HG02938 (cell line): ENCODE results near the gene PLEKHS1.
"Not testable (repeated sequence)": the region's sequence is repeated elsewhere in the genome, so short reads cannot be mapped to it uniquely, and the experiment has no call there.

Experiments
- ATAC-seq: cut with Tn5 transposase; IDR thresholded peaks from one replicate; pipeline ENCODE4 v1.9.1; 2021; ENCODE audit warnings: mild to moderate bottlenecking, moderate library complexity; ENCODE audit not compliant: unreplicated experiment

The PLEKHS1 gene

DNA sequence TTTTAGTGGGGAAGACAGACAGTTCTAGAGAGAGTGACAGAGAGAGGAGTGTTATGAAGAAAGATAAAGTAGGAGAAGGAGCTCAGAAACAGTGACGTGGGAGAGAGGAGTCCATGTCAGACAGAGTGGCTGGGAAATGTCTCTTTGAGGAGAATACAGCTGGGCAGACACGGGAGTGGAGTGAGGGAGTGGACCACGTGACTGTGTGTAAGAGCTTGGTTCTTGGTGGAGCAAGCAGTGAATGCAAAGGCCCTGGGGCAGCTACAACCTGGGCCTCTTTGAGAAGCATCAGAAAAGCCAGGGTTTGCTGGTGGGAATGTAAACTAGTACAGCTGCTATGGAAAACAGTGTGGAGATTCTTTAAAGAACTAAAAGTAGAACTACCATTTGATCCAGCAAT is 11.9 kb upstream of the PLEKHS1 start:
- ATAC-seq: no peak

DNA sequence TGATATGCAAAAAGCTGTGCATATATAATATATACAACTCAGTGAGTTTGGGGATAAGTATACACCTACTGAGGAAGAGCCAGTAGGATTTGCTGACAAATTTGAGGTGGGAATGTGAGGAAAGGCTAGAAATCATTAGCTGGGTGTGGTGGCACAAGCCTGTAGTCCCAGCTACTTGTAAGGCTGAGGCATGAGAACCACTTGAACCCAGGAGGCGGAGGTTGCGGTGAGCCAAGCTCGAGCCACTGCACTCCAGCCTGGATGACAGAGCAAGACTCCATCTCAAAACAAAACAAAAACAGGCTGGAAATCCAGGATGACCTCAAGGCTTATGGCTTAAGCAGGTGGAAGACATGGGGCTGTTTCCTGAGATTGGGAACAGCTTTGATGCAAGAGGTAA is 10.6 kb upstream of the PLEKHS1 start:
- ATAC-seq: no peak

DNA sequence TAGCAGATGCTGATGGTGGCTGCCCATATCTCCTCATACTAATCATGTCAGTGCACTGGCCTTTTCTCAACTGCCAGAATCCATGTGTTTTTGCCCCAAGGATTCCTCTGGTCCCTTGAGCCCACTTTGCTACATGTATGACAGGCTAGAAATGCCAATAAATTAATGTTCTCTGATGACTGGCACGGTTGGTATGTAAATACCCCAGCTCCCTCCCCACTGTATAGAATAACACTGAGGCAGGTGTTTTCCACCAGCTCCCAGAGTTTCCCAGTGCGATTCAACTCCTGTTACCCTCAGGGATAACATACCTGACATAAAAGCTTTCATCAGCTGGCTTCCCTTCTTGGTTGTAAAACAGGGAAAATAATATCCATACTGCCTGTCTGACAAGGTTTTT is 9.0 kb upstream of the PLEKHS1 start:
- ATAC-seq: no peak

GRCh38 chr10:113743594-113743993 is 7.9 kb upstream of the PLEKHS1 start:
- no peak for ATAC-seq

DNA sequence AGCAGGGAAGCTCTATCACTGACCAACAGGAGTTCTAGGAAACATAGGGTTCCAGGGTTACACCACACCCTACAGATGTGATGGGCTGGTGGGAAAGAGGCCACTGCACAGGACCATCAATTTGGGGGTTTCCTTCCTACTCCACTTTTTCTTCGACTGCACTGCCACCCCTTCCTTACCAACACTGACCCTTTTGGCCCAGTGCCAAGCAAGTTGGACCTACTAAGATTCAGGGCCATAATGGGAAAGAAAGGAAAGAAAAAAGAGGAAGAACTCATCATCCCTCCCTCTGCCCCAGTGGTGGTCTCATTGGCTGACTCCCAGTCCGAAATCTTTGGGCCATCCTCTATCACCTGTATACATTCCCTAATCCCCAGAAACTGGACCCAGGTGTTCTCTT is 6.1 kb upstream of the PLEKHS1 start:
- no peak for ATAC-seq

DNA sequence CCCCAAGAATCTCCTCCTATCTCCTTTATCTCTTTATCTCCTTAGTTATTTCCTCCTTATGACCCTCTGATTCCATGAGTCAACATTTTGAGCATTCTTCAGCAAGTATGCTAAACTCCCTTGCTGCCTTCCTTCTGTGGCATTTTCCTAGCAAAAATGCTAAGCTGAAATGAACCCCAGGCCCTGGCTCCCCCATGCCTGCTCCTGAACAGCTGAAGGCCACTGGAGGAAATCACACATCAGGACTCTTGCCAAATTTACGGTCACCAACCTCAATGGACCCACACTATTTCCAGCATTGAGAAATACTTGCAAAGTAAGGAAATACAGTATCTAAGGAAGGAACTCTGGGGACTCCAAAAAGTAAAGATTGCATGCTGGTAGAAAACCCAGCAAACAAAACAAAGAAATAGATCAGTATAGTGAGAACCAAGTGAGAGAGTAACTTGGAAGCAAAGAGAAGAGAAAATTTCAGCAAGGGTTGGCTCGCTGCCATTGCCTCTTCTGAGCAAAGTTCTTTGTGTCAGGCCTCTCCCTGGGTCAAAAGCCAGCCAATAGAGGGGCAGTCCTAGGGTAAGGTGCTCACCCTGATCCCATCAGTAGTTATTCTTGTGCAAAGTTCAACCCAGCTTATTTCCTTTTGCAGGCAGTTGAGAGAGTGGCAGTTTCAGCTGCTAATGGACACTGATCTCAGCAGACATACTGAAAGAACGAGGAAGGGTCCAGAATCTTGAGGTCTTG is 5.1 kb upstream of the PLEKHS1 start:
- ATAC-seq: no peak

- ATAC-seq: no peak
Measured at GRCh38 chr10:113752553-113752952, 1.1 kb downstream of the PLEKHS1 start.

DNA sequence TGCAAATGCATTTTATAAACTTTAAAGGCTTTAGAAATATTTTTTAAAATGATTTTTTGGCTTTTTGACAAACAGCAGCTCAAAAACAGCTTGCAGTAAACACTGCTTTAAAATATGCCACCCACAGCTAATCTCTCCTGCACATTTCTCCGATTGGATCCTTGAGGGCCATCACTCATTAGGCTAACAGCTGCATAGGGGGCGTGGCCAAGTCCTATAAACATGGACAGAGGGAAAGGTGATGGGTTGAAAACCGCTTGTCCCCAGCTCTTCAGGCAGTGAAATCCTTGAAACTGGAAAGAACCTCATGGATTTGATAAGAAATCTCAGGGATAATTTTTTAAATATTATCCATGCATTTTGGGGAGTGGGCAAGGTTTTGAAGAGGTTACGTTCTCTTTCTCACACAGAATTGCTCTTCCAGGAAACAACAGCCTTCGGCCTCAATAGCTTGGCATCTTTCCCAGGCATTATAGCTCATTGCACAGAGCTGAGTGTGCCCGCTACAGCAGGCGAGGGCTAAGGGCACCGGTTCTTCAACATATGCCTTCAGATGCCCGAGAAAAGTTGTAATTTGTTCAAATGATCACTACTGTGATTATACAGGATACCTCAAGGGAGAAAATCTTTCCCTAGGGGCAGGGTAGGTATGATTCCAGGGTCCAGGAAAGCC is 1.7 kb downstream of the PLEKHS1 start:
- no peak for ATAC-seq

- ATAC-seq: no peak
Measured at GRCh38 chr10:113754125-113754524, 2.6 kb downstream of the PLEKHS1 start.

- no peak for ATAC-seq
Measured at GRCh38 chr10:113754768-113755167, 3.3 kb downstream of the PLEKHS1 start.

GRCh38 chr10:113756940-113757543 is 5.6 kb downstream of the PLEKHS1 start:
- no peak for ATAC-seq

- no peak for ATAC-seq
Measured at GRCh38 chr10:113762083-113762482, 10.6 kb downstream of the PLEKHS1 start.

- no peak for ATAC-seq
Measured at GRCh38 chr10:113764582-113764981, 13.1 kb downstream of the PLEKHS1 start.

DNA sequence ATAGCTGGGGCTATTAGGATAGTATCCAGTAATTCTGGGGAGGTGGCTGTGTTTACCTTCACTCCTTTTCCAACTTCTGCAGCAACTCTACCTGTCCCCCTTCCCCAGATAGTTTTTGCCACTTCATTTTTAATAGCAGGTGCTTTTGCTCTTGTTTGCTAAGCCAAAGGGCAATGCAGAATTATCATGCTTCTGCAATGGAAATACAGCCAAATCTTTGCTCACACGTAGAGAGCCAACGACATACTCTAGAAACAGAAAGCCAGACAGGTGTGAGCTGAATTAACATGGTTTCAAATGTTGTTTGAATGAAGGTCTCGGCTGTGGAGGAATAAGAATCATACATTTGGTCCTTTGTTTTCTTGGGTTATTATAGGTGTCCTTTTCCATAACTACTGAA is 14.4 kb downstream of the PLEKHS1 start:
- no peak for ATAC-seq

- ATAC-seq: no peak
Measured at GRCh38 chr10:113767222-113767621, 15.7 kb downstream of the PLEKHS1 start.

DNA sequence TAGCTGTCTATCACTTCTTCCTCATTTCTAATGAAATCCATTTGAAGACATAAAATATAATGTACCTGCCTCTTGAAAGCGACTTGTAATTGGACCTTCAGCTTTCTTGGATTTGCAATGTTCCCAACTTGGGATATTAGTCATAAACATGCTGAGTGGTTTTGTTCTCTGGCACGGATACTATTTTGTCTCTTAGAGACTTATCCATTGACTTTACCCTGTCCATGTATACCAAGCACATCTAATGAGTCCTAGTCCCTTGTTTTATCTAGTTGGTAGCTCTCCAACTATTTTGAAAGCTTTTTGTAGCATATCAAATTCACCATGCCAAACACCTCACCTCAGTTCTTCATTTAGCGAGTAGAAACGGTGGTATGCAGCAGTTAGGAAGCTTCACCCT is 18.9 kb downstream of the PLEKHS1 start:
- ATAC-seq: no peak

DNA sequence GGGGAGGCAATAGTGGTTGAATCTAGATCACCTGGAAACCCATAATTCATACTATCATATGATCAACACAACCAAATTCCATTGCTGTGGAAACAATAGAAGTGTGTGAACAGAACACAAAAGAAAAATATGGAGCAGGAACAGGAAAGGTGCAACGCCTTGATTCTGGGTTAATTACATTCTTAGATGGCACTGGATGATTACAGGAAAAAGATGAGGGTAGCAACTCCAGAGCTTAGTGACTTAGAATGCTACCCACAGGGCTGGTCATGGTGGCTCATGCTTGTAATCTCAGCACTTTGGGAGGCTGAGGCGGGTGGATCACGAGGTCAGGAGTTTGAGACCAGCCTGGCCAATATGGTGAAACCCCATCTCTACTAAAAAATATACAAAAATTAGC is 19.6 kb downstream of the PLEKHS1 start:
- ATAC-seq: not testable (repeated sequence)

DNA sequence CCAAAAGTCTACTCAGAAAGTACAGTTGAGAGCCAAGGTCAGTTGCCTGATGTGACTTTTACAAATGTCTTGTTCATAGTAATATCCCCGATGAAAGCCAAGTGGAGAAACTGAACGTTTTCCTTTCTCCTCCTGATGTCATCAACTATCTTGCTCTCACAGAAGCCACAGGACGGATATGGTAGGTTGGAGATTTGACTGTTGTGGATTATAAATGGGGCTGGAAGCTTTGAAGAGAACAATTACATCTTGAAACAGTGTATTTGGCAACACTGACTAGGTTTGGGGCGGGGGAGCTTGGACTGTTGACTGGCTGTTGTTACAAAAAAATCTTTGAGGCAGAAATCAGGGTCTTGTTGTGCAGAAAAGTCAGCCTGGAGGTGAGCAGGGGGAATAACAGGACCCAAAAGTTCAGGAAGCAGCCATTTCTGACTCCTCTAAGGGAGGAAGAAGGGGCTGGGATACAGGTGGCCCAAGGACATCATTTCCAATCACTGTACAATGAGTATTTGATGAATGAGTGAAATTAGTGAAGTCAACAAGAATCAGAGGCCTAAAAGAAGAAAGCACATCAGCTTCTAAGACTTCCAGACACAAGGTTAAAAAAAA is 24.3 kb downstream of the PLEKHS1 start:
- ATAC-seq: no peak

- ATAC-seq: no peak
Measured at GRCh38 chr10:113776553-113776952, 25.1 kb downstream of the PLEKHS1 start.

DNA sequence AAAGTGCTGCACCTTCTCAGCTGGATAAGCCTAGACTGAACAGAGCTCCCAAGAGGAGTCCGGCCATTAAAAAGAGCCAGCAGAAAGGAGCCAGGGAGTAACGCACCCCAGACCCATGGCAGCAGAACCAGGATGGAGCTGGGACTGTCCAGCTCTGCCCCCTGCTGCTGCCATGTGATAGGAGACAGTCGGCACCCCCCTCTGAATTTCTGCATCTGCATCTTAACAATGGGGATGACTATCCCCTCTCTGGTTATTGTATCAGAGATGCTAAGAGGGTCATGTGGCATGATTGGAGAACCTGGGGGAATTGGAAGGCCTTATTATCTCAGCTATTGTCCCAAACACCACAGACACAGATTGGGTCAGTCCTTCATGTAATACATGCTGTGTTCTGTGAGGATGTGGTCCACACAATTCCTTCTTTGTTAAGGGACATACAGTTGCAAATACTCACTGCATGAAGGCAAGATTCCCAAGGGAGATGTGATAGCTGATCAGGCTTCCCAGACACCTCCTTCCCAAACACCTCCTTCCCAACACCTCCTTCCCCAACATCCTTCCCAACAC is 29.3 kb downstream of the PLEKHS1 start:
- ATAC-seq: no peak

DNA sequence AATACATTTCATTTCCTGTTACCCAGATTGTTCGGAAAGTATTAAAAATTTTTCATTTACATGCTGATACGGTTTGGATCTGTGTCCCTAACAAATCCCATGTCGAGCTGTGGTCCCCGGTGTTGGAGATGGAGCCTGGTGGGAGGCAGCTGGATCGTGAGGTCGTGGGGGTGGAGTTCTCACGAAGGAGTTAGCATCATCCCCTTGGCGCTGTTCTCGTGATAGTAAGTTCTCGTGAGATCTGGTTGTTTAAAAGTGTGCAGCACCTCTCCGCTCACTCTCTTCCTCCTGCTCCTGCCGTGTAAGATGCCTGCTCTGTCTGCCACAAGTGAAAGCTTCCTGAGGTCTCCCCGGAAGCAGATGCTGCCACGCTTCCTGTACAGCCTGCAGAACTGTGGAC is 30.9 kb downstream of the PLEKHS1 start:
- ATAC-seq: no peak
